Measurements from ENCODE around the gene POLR3B.

POLR3B gene

GRCh38 chr12:106551410-106551809 is 193.9 kb downstream of the POLR3B start:
- Histone ChIP-seq H3F3A (ENCODE audit: control insufficient read depth, insufficient read depth) (no peaks in the 10 kb centered on the region), H3K9me3 (ENCODE audit: control insufficient read depth, insufficient read depth, low read length) (no peaks in the 10 kb centered on the region; the same call in 1 of the 2 replicates), H3K4me1 (ENCODE audit: control insufficient read depth, low read length) (no peaks in the 10 kb centered on the region), H3K79me2 (ENCODE audit: control insufficient read depth, low read length) (no peaks in the 10 kb centered on the region), H3K36me3 (ENCODE audit: control insufficient read depth, low read length) (no peaks in the 10 kb centered on the region), H3K27me3 (ENCODE audit: control insufficient read depth, low read length) (no peaks in the 10 kb centered on the region), H3K4me3 (ENCODE audit: low read length) (no peak overlapping the region), H3K27ac (ENCODE audit: low read depth, low read length) (no peak overlapping the region), H3K4me2 (ENCODE audit: low read length) (no peak overlapping the region), H3K9me2 (replicated peaks; ENCODE audit: control insufficient read depth, low read length) (no peaks in the 10 kb centered on the region), H4K20me1 (ENCODE audit: control insufficient read depth, insufficient read depth, low read depth, low read length) (no peaks in the 10 kb centered on the region)
- no peak for TF ChIP-seq EZH2phosphoT487 (IDR thresholded peaks at IDR 0.05; ENCODE audit: borderline replicate concordance, low read length)

GRCh38 chr12:106552228-106552627 is 194.7 kb downstream of the POLR3B start:
- Histone ChIP-seq H3K9me2 (replicated peaks; ENCODE audit: control insufficient read depth, low read length) (no peaks in the 10 kb centered on the region), H3K4me3 (ENCODE audit: low read length) (no peak overlapping the region), H3K27me3 (ENCODE audit: control insufficient read depth, low read length) (no peaks in the 10 kb centered on the region), H3K9me3 (ENCODE audit: control insufficient read depth, insufficient read depth, low read length) (no peaks in the 10 kb centered on the region; the same call in 1 of the 2 replicates), H3K4me2 (ENCODE audit: low read length) (no peak overlapping the region), H3F3A (ENCODE audit: control insufficient read depth, insufficient read depth) (no peaks in the 10 kb centered on the region), H3K4me1 (ENCODE audit: control insufficient read depth, low read length) (no peaks in the 10 kb centered on the region), H3K27ac (ENCODE audit: low read depth, low read length) (no peak overlapping the region), H4K20me1 (ENCODE audit: control insufficient read depth, insufficient read depth, low read depth, low read length) (no peaks in the 10 kb centered on the region), H3K79me2 (ENCODE audit: control insufficient read depth, low read length) (no peaks in the 10 kb centered on the region), H3K36me3 (ENCODE audit: control insufficient read depth, low read length) (no peaks in the 10 kb centered on the region)
- TF ChIP-seq, protein P1, sequence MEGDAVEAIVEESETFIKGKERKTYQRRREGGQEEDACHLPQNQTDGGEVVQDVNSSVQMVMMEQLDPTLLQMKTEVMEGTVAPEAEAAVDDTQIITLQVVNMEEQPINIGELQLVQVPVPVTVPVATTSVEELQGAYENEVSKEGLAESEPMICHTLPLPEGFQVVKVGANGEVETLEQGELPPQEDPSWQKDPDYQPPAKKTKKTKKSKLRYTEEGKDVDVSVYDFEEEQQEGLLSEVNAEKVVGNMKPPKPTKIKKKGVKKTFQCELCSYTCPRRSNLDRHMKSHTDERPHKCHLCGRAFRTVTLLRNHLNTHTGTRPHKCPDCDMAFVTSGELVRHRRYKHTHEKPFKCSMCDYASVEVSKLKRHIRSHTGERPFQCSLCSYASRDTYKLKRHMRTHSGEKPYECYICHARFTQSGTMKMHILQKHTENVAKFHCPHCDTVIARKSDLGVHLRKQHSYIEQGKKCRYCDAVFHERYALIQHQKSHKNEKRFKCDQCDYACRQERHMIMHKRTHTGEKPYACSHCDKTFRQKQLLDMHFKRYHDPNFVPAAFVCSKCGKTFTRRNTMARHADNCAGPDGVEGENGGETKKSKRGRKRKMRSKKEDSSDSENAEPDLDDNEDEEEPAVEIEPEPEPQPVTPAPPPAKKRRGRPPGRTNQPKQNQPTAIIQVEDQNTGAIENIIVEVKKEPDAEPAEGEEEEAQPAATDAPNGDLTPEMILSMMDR (IDR thresholded peaks at IDR 0.05; ENCODE audit: low read depth, low read length, poor library complexity, severe bottlenecking): no peak
- TF ChIP-seq EZH2phosphoT487 (IDR thresholded peaks at IDR 0.05; ENCODE audit: borderline replicate concordance, low read length): no peak

Data from DOHH2 (cell line).